Mesendoderm (in vitro differentiated cells): ENCODE results near the gene OLIG1.
A peak's percentile ranks its signal among the peaks of the same experiment; 100 is the strongest.

ENCODE experiments used
- DNase-seq: peaks from one replicate; pipeline ENCODE4 v3.0.0; 2013
- H2AK5ac ChIP-seq: 2 replicates; pipeline ENCODE4 v1.6.1; 2013; ENCODE audit warnings: low read length, inconsistent platforms
- H2BK120ac ChIP-seq: 2 replicates; pipeline ENCODE4 v1.6.1; 2013; ENCODE audit warnings: low read depth, mild to moderate bottlenecking, low read length, moderate library complexity, mixed read lengths
- H2BK15ac ChIP-seq: replicated peaks from 2 replicates; pipeline ENCODE4 v1.6.1; 2013; ENCODE audit warnings: low read depth, mild to moderate bottlenecking, moderate library complexity
- H2BK5ac ChIP-seq: 2 replicates; pipeline ENCODE4 v1.6.1; 2013; ENCODE audit warnings: low read length, inconsistent platforms
- H3K18ac ChIP-seq: 2 replicates; pipeline ENCODE4 v1.6.1; 2013; ENCODE audit warnings: mild to moderate bottlenecking, low read length, mixed read lengths
- H3K23ac ChIP-seq: one replicate; pipeline ENCODE4 v1.6.1; 2013; ENCODE audit warnings: low read length
- H3K27ac ChIP-seq: 2 replicates; pipeline ENCODE4 v1.5.1; 2013; ENCODE audit warnings: low read depth, mild to moderate bottlenecking, inconsistent platforms, low read length, moderate library complexity
- H3K27me3 ChIP-seq: 2 replicates; pipeline ENCODE4 v1.6.1; 2013; ENCODE audit warnings: low read length, control low read depth, mild to moderate bottlenecking, inconsistent platforms; ENCODE audit not compliant: insufficient read depth, poor library complexity
- H3K36me3 ChIP-seq: 2 replicates; pipeline ENCODE4 v1.6.1; 2013; ENCODE audit warnings: low read length, inconsistent platforms; ENCODE audit not compliant: control insufficient read depth, insufficient read depth
- H3K4ac ChIP-seq: one replicate; pipeline ENCODE4 v1.6.1; 2013; ENCODE audit warnings: low read depth, mild to moderate bottlenecking, low read length, moderate library complexity
- H3K4me1 ChIP-seq: 2 replicates; pipeline ENCODE4 v1.6.1; 2013; ENCODE audit warnings: low read depth, low read length, inconsistent platforms; ENCODE audit not compliant: control insufficient read depth
- H3K4me2 ChIP-seq: 2 replicates; pipeline ENCODE4 v1.6.1; 2013; ENCODE audit warnings: low read length
- H3K4me3 ChIP-seq: 2 replicates; pipeline ENCODE4 v1.5.1; 2013; ENCODE audit warnings: mild to moderate bottlenecking, low read length
- H3K56ac ChIP-seq: one replicate; pipeline ENCODE4 v1.6.1; 2013; ENCODE audit warnings: low read length
- H3K79me1 ChIP-seq: 2 replicates; pipeline ENCODE4 v1.6.1; 2013; ENCODE audit warnings: low read length, inconsistent platforms
- H3K79me2 ChIP-seq: 2 replicates; pipeline ENCODE4 v1.6.1; 2013; ENCODE audit warnings: mild to moderate bottlenecking, low read length; ENCODE audit not compliant: control insufficient read depth, insufficient read depth
- H3K9ac ChIP-seq: 2 replicates; pipeline ENCODE4 v1.6.1; 2013; ENCODE audit warnings: low read length, inconsistent platforms
- H4K5ac ChIP-seq: one replicate; pipeline ENCODE4 v1.6.1; 2013; ENCODE audit warnings: low read length
- H4K8ac ChIP-seq: one replicate; pipeline ENCODE4 v1.6.1; 2013; ENCODE audit warnings: low read depth, mild to moderate bottlenecking, control low read depth, low read length, moderate library complexity
- WGBS: extraction: QIAGEN DNeasy Blood & Tissue Kit; methylation state at CpG from one replicate; pipeline ENCODE4 v1.1.7; 2013; ENCODE audit warnings: low lambda C conversion rate, missing lambda C conversion rate; ENCODE audit not compliant: insufficient coverage; ENCODE audit errors: extremely low coverage; 5-methylcytosine and 5-hydroxymethylcytosine counted together

Gene OLIG1

GRCh38 chr21:33071770-33072306 is 1.9 kb downstream of the OLIG1 start:
- Histone ChIP-seq H3K79me1 (no peaks in the 10 kb centered on the region), H3K36me3 (no peaks in the 10 kb centered on the region), H3K4ac (no peak overlapping the region), H3K79me2 (no peaks in the 10 kb centered on the region), H3K4me1 (peaks cover 6% of the 10 kb centered on the region), H3K27ac (no peak overlapping the region), H2BK5ac (no peak overlapping the region), H3K27me3 (peaks cover 54% of the 10 kb centered on the region), H3K18ac (no peak overlapping the region), H2BK15ac (no peak overlapping the region), H3K56ac (no peak overlapping the region), H3K4me2 (peak overlapping the region; percentile 23), H3K4me3 (no peak overlapping the region), H2AK5ac (no peak overlapping the region), H3K9ac (no peak overlapping the region), H4K5ac (no peak overlapping the region), H3K23ac (no peak overlapping the region), H4K8ac (no peak overlapping the region), H2BK120ac (no peak overlapping the region)
- no CpG with 5 or more reads among the region's 38 CpGs for WGBS
- DNase-seq: peak; percentile 27

GRCh38 chr21:33073636-33074035 is 3.7 kb downstream of the OLIG1 start:
- Histone ChIP-seq H2AK5ac (no peak overlapping the region), H2BK5ac (no peak overlapping the region), H3K79me2 (no peaks in the 10 kb centered on the region), H2BK120ac (no peak overlapping the region), H3K79me1 (no peaks in the 10 kb centered on the region), H2BK15ac (no peak overlapping the region), H3K18ac (no peak overlapping the region), H3K4me2 (no peak overlapping the region), H4K5ac (no peak overlapping the region), H4K8ac (no peak overlapping the region), H3K23ac (no peak overlapping the region), H3K4me1 (peaks cover 6% of the 10 kb centered on the region), H3K27ac (no peak overlapping the region), H3K4me3 (no peak overlapping the region), H3K4ac (no peak overlapping the region), H3K56ac (no peak overlapping the region), H3K36me3 (no peaks in the 10 kb centered on the region), H3K9ac (no peak overlapping the region), H3K27me3 (peaks cover 47% of the 10 kb centered on the region)
- DNase-seq: no peak
- WGBS: no CpG with 5 or more reads among the region's 4 CpGs

GRCh38 chr21:33075128-33075527 is 5.2 kb downstream of the OLIG1 start:
- no peak overlapping the region for H4K5ac ChIP-seq
- H3K27me3 ChIP-seq: peaks cover 42% of the 10 kb centered on the region
- no peak overlapping the region for H3K4me2 ChIP-seq
- H2BK5ac ChIP-seq: no peak overlapping the region
- H2BK15ac ChIP-seq: no peak overlapping the region
- no peak overlapping the region for H3K9ac ChIP-seq
- H3K23ac ChIP-seq: no peak overlapping the region
- no CpG with 5 or more reads among the region's 9 CpGs for WGBS
- no peaks in the 10 kb centered on the region for H3K36me3 ChIP-seq
- no peak overlapping the region for H3K27ac ChIP-seq
- no peaks in the 10 kb centered on the region for H3K79me2 ChIP-seq
- no peak overlapping the region for H3K4me3 ChIP-seq
- H3K56ac ChIP-seq: no peak overlapping the region
- no peak overlapping the region for H2BK120ac ChIP-seq
- no peak overlapping the region for H2AK5ac ChIP-seq
- H3K4me1 ChIP-seq: peaks cover 6% of the 10 kb centered on the region
- no peak overlapping the region for H3K18ac ChIP-seq
- H4K8ac ChIP-seq: no peak overlapping the region
- no peak overlapping the region for H3K4ac ChIP-seq
- H3K79me1 ChIP-seq: no peaks in the 10 kb centered on the region
- peak; percentile 86 for DNase-seq

- Histone ChIP-seq H2BK15ac (no peak overlapping the region), H3K4me1 (peaks cover 6% of the 10 kb centered on the region), H3K27ac (no peak overlapping the region), H3K9ac (no peak overlapping the region), H2AK5ac (no peak overlapping the region), H2BK120ac (no peak overlapping the region), H3K56ac (peak overlapping the region; percentile 17), H4K8ac (no peak overlapping the region), H3K4ac (no peak overlapping the region), H3K18ac (no peak overlapping the region), H2BK5ac (no peak overlapping the region), H4K5ac (no peak overlapping the region), H3K27me3 (peaks cover 42% of the 10 kb centered on the region), H3K4me2 (no peak overlapping the region), H3K79me2 (no peaks in the 10 kb centered on the region), H3K36me3 (no peaks in the 10 kb centered on the region), H3K79me1 (no peaks in the 10 kb centered on the region), H3K23ac (no peak overlapping the region), H3K4me3 (no peak overlapping the region)
- WGBS: no CpG with 5 or more reads among the region's 11 CpGs
- peak; percentile 59 for DNase-seq
Measured at GRCh38 chr21:33075596-33076195, 5.8 kb downstream of the OLIG1 start.

GRCh38 chr21:33076600-33077329 is 6.8 kb downstream of the OLIG1 start:
- Histone ChIP-seq H2BK120ac (no peak overlapping the region), H2BK5ac (no peak overlapping the region), H4K8ac (no peak overlapping the region), H3K18ac (no peak overlapping the region), H4K5ac (no peak overlapping the region), H2BK15ac (no peak overlapping the region), H3K9ac (no peak overlapping the region), H3K4me3 (no peak overlapping the region), H3K36me3 (no peaks in the 10 kb centered on the region), H3K56ac (no peak overlapping the region), H2AK5ac (no peak overlapping the region), H3K79me1 (no peaks in the 10 kb centered on the region), H3K23ac (no peak overlapping the region), H3K4me2 (no peak overlapping the region), H3K4me1 (peaks cover 6% of the 10 kb centered on the region), H3K4ac (no peak overlapping the region), H3K79me2 (no peaks in the 10 kb centered on the region), H3K27me3 (peaks cover 33% of the 10 kb centered on the region), H3K27ac (no peak overlapping the region)
- WGBS: no CpG with 5 or more reads among the region's 11 CpGs
- DNase-seq: no peak
